ENCODE data around the gene GIMAP8.
"Not testable (repeated sequence)": the region's sequence is repeated elsewhere in the genome, so short reads cannot be mapped to it uniquely, and the experiment has no call there.

The GIMAP8 gene

DNA sequence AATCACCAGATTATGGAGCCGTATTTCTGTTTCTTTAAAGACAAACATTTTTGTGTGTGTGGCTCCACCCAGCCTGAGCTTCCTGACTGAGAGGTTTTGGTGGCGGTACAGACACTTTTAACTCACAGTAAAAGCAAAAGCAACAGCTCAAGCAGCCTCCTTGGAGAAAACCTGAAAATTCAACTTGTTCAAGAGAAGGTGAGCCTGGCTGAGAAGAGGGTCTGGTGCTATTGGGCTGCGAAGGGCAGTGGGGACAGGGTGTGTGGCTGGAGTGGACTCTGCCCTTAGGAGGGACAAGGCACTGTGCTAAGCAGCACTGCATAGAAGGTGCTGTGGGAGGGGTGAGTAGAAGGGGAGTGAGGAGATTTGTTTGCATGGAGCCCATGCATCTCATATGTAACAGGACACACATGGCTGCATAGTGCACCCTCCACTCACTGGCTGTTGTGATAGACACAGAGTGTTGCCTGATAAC is 64.4 kb downstream of the GIMAP8 start, which contains the start of gene GIMAP7:
TSS of gene GIMAP7 (plus strand) at position 125 of the 475 bp plus-strand sequence. CDS start 5,103 bp downstream, outside the sequence.
- DNase-seq (ENCODE audit: low spot score): no peak

GRCh38 chr7:150515248-150516147 is 65.1 kb downstream of the GIMAP8 start:
- no peak for DNase-seq (ENCODE audit: low spot score)

DNA sequence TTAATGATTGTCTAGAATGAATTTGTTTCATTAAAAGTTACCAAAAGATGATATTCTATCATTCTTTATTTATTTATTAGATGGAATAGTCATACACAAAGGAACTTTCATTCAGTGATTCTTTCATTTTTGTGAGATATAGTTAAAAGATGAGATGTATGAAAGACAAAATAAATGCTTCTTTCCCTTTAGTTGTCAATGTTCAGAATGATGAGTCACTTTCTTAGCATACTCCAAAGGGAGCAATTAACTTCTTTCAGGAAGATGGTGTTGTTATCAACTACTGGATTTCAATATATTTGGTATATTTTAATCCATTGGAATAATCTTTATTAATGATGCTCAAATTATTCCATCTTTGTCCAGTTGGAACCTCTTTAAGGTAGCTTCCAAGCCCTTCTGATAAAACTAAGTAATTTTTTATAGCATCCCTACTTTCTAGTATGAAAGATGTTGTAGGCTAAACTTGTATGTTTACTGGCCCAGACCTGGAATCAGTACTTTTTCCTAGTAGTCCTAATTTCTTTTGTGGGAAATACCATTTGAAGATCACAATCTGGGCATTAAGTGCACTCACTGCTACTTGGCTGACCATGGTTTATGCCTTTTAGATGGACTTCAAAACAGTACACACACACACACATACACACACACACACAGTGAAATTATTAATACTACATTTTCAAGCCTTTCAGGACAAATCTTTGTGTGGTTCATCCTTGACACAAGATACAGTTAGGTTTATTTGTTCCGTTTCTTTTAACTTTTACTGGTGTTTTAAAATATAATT is 66.7 kb downstream of the GIMAP8 start:
- no peak for DNase-seq (ENCODE audit: low spot score)

DNA sequence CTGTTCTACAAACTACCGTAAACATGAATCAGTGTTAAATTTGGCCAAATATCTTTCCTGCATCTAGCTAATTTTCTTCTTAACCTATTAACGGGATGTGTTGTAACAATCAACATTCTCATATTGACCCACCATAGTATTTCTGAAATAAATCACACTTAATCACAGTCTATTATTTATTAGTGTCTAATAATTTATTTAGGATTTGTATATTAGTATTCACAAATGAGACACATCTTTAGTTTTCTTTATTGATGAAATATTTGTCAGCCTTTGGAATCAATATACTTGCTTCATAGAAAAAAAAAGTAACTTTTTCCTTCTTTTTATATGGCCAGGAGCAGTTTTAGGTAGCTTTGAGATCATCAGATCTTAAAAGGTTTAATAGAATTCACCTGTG is 68.9 kb downstream of the GIMAP8 start:
- DNase-seq (ENCODE audit: low spot score): no peak

DNA sequence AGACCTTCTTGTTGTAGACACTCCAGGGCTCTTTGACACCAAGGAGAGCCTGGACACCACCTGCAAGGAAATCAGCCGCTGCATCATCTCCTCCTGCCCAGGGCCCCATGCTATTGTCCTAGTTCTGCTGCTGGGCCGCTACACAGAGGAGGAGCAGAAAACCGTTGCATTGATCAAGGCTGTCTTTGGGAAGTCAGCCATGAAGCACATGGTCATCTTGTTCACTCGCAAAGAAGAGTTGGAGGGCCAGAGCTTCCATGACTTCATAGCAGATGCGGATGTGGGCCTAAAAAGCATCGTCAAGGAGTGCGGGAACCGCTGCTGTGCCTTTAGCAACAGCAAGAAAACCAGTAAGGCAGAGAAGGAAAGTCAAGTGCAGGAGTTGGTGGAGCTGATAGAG is 69.7 kb downstream of the GIMAP8 start:
- no peak for DNase-seq (ENCODE audit: low spot score)

GRCh38 chr7:150522931-150523330 is 72.5 kb downstream of the GIMAP8 start:
- DNase-seq (ENCODE audit: low spot score): not testable (repeated sequence)

DNA sequence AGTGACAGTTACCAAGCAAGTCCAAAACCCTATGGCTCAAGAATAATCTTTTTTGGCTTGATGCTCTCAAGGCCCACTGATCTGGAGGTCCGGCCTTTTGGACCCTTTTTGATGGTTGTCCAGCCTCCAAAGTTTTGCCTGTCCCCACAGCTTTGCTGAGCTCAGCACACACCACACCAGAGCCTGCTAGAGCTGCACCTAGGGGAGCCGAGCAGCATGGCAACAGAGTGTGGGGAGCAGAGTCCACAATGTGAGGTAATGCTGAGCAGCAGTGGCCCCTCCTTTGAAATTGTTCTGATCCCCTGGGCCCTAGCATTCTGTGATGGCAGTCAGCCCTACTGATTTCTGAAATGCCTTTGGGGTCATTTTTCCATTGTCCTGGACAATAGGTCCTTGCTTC is 73.6 kb downstream of the GIMAP8 start:
- DNase-seq (ENCODE audit: low spot score): no peak

All from globus pallidus (tissue), 1 donor.